Thyroid gland (tissue), 4 donors: ENCODE measurements around the gene WNT7B.

Source experiments
- CTCF ChIP-seq, 6 experiments: fragments of 200-600 bp in 3 of 6; fragments of 450-650 bp in 3 of 6; sonication (generic) in 3 of 6; IDR thresholded peaks; one replicate each; pipeline ENCODE4 v1.5.1; 2016 to 2019; ENCODE audit warnings: antibody characterized with exemption in 6 of 6, mild to moderate bottlenecking in 2 of 6, inconsistent platforms in 1 of 6, moderate library complexity in 1 of 6
- POLR2A ChIP-seq, 2 donors: fragments of 450-650 bp; IDR thresholded peaks; one replicate each; pipeline ENCODE4 v1.6.1; 2017; ENCODE audit warnings: antibody characterized with exemption in 2 of 2, mild to moderate bottlenecking in 2 of 2, moderate library complexity in 1 of 2

DNA sequence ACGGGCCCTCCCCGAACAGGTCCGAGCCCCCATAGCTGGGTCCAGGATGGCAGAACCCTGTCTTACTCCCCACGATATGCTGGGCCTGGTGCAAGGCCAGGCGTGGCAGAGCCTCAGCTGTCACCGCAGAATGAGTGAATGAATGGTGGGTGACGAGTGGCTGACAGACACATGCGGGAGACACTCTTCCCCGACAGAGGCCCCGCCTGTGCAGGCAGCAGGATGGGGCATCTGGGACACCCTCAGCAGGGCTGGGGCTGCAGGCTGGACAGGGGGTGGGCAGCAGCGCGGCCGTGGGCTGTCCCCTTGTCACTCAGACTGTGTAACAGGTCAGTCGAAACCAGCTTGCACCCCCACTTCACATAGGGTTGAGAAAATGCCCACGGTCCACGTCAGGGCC, 18.0 kb downstream of the WNT7B start:
- TF ChIP-seq CTCF (IDR thresholded peaks at IDR 0.05) (no peak), POLR2A (IDR thresholded peaks at IDR 0.05) (no peak)
